Esophagus squamous epithelium (tissue), 5 donors: ENCODE results near the gene GIMAP1. TPM values are rescaled to one million over a fixed set of nuclear protein-coding genes. Genes with fewer than 3 reads are reported as not detected.

Experiments
- DNase-seq: peaks from one replicate; lab custom pipeline; 2025; lab: John Stamatoyannopoulos, UW
- H3K27ac ChIP-seq, 4 donors: fragments of 200-600 bp; sonication (generic); one replicate each; pipeline ENCODE4 v1.5.1; 2016 to 2019; ENCODE audit warnings: mild to moderate bottlenecking in 1 of 4
- H3K27me3 ChIP-seq, 4 donors: fragments of 200-600 bp; sonication (generic); 1 replicate in 3 of 4; 2 replicates in 1 of 4; pipeline versions ENCODE4 v1.5.1 to v1.6.0; 2017 to 2021; ENCODE audit warnings: antibody characterized with exemption in 1 of 4
- H3K36me3 ChIP-seq, 3 donors: fragments of 200-600 bp; sonication (generic); one replicate each; pipeline ENCODE4 v1.5.1; 2016 to 2019
- H3K4me1 ChIP-seq, 3 donors: fragments of 200-600 bp; sonication (generic); one replicate each; pipeline ENCODE4 v1.5.1; 2017 to 2019
- H3K4me3 ChIP-seq, 4 donors: fragments of 200-600 bp; sonication (generic); 1 replicate in 3 of 4; 2 replicates in 1 of 4; pipeline ENCODE4 v1.5.1; 2016 to 2019; ENCODE audit warnings: mild to moderate bottlenecking in 2 of 4, moderate library complexity in 1 of 4
- H3K9me3 ChIP-seq, 3 donors: fragments of 200-600 bp; sonication (generic); one replicate each; pipeline ENCODE4 v1.5.1; 2016 to 2019
- CTCF ChIP-seq, 6 experiments: fragments of 450-650 bp in 4 of 6; fragments of 200-600 bp in 2 of 6; sonication (generic) in 2 of 6; IDR thresholded peaks; one replicate each; pipeline ENCODE4 v1.5.1; 2016 to 2019; ENCODE audit warnings: antibody characterized with exemption in 6 of 6, mild to moderate bottlenecking in 4 of 6, moderate library complexity in 4 of 6
- POLR2A ChIP-seq, 4 donors: fragments of 450-650 bp; IDR thresholded peaks; one replicate each; pipeline ENCODE4 v1.6.1; 2017; ENCODE audit warnings: antibody characterized with exemption in 4 of 4, mild to moderate bottlenecking in 4 of 4, moderate library complexity in 3 of 4
- WGBS, 2 donors: methylation state at CpG; one replicate each; pipeline ENCODE4 v1.1.5; 2018; 5-methylcytosine and 5-hydroxymethylcytosine counted together
- intact Hi-C: fragments of 100-400 bp; cut with DNase I; formaldehyde crosslinking; loops from one replicate; pipeline ENCODE4 v1.15.0; 2022
- total RNA-seq, 4 donors: library from RNA; depleted of rRNA; stranded (reverse); fragments of >200 nt; gene quantifications; one replicate each; pipeline ENCODE4 v1.1.0, GENCODE V29; 2016
- donor health status: DM: yes; HTN: yes; CAD: no.

Gene GIMAP1
- total RNA-seq, 4 donors from 2014 or later, result 0.97 to 9.3 (median 4.8) TPM

- intact Hi-C loops, result no loop called here
- Histone ChIP-seq H3K27me3 (no peaks in the 10 kb centered on the region), H3K27ac (no peak overlapping the region), H3K36me3 (no peaks in the 10 kb centered on the region), H3K9me3 (peaks cover 0 to 4% (median 0%) of the 10 kb centered on the region in 3 donors), H3K4me3 (no peak overlapping the region), H3K4me1 (peaks cover 0 to 4% (median 2%) of the 10 kb centered on the region in 3 donors)
- no peak for DNase-seq
- TF ChIP-seq POLR2A (IDR thresholded peaks at IDR 0.05), result no peak
- TF ChIP-seq CTCF (IDR thresholded peaks at IDR 0.05), result no peak
- 62 to 67% methylated on average over 3 of the region's 3 CpGs for WGBS, 2 donors
These were observed 11.0 kb downstream of the GIMAP1 start for GRCh38 chr7:150727381-150727780.

DNA sequence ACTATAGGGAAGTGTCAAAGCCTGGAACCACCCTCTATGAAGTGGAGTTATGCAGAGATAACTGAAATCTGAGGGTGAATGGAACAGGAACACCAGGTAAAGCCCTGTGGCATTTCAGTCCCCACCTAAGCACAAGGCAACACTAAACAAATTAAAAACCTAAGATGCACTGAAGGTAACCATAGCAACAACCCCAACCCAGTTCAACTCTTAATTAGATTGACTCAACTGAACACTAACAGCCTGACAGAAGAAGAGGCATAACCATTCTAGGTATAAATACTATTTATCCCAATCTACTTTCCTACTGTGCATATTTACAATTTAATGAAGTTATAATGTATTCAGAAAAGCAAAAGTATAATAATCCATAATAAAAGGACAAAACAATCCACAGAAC is 11.6 kb downstream of the GIMAP1 start:
- Histone ChIP-seq H3K27me3 (no peaks in the 10 kb centered on the region), H3K36me3 (no peaks in the 10 kb centered on the region), H3K27ac (no peak overlapping the region), H3K4me1 (no peaks in the 10 kb centered on the region), H3K4me3 (no peak overlapping the region), H3K9me3 (peaks cover 0 to 4% (median 0%) of the 10 kb centered on the region in 3 donors)
- no peak for TF ChIP-seq CTCF (IDR thresholded peaks at IDR 0.05)
- no peak for TF ChIP-seq POLR2A (IDR thresholded peaks at IDR 0.05)
- no peak for DNase-seq
- intact Hi-C loops, result no loop called here

DNA sequence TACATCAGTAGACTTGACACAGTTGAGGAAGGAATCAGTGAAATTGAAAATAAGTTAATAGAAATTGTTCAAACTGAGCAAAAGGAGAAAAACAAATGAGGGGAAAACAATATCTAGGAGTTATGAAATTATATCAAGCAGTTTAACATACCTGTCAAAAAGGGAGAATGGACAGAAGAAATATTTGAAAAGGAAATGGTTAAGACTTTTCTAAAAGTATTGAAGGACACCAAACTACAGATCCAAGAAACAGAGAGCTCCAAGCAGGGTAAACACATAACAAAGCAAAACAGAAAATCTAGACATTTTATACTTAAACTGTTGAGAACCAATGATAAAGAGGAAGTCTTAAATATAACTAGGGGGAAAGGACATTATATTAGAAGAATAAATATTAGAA is 12.2 kb downstream of the GIMAP1 start:
- Histone ChIP-seq H3K27ac (no peak overlapping the region), H3K36me3 (no peaks in the 10 kb centered on the region), H3K4me3 (no peak overlapping the region), H3K4me1 (no peaks in the 10 kb centered on the region), H3K9me3 (peaks cover 0 to 4% (median 0%) of the 10 kb centered on the region in 3 donors), H3K27me3 (no peaks in the 10 kb centered on the region)
- TF ChIP-seq CTCF (IDR thresholded peaks at IDR 0.05) (no peak), POLR2A (IDR thresholded peaks at IDR 0.05) (no peak)
- intact Hi-C loops, result no loop called here
- DNase-seq, result no peak

- Histone ChIP-seq H3K36me3 (no peaks in the 10 kb centered on the region), H3K4me3 (no peak overlapping the region), H3K4me1 (peaks cover 0 to 3% (median 0%) of the 10 kb centered on the region in 3 donors), H3K9me3 (peaks cover 0 to 4% (median 0%) of the 10 kb centered on the region in 3 donors), H3K27me3 (no peaks in the 10 kb centered on the region), H3K27ac (no peak overlapping the region)
- 14 to 57% methylated on average over 1 of the region's 1 CpG for WGBS, 2 donors
- DNase-seq, result no peak
- intact Hi-C loops, result no loop called here
- TF ChIP-seq POLR2A (IDR thresholded peaks at IDR 0.05), result no peak
- no peak for TF ChIP-seq CTCF (IDR thresholded peaks at IDR 0.05)
These were observed 15.5 kb downstream of the GIMAP1 start for GRCh38 chr7:150731916-150732315.

DNA sequence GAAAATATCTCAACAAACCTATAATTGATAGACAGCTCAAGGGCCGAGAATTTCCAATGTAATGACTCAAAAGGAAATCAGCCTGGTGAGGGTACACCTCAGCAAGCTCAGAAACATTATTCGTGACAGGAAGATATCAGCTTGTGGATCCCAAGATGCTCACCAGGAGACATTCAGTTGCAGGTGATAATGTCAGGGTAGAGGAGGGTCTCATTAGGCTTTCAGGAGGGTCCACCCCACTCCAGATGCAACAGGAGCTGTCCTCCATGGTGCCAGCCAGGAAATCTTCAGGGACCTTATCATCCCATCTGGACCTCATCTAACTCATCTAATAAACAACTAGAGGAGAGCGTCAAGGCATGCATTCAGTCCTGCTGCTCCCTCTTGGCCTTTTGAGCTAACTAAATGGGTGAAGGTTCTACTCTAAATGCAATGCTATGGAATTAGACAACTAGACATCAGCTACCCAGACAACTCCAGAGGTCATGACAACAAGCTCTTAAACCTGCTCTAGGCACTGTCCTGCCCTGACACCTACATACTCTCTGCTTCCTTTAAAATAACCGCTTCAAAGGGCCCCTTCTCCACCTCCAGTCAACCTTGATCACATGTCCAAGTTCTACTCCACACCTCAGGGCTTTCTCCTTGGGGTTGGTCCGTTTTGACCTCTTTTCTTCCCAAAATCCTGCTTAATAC is 16.5 kb downstream of the GIMAP1 start:
- no peak for DNase-seq
- Histone ChIP-seq H3K9me3 (peaks cover 0 to 1% (median 0%) of the 10 kb centered on the region in 3 donors), H3K4me1 (peaks cover 0 to 4% (median 0%) of the 10 kb centered on the region in 3 donors), H3K4me3 (no peak overlapping the region), H3K36me3 (no peaks in the 10 kb centered on the region), H3K27ac (no peak overlapping the region), H3K27me3 (no peaks in the 10 kb centered on the region)
- TF ChIP-seq POLR2A (IDR thresholded peaks at IDR 0.05) (no peak), CTCF (IDR thresholded peaks at IDR 0.05) (no peak)
- 57% methylated on average over 5 of the region's 5 CpGs for WGBS, 2 donors
- intact Hi-C loops, result no loop called here
